MCF 10A (cell line): ENCODE data around the gene SMTNL1. TPM values are rescaled to one million over a fixed set of nuclear protein-coding genes. Genes with fewer than 3 reads are reported as not detected.

Experiments
- BruUV-seq: library from RNA; stranded (reverse); fragments of 400-500 nt; replicated peaks from 2 replicates; lab custom pipeline; 2021; lab: Mats Ljungman, UMichigan
- CTCF ChIA-PET: fragments of 300-600 bp; sonication (Branson Sonifier 250); formaldehyde crosslinking; extraction: SDS; loops from one replicate; lab custom pipeline; 2021; ENCODE audit warnings: antibody characterized with exemption, inconsistent platforms; lab: Yijun Ruan, JAX
- POLR2A ChIA-PET: fragments of 300-600, 350-650 bp; sonication (Branson Sonifier 250); formaldehyde crosslinking; extraction: SDS; loops from one replicate; lab custom pipeline; 2020; ENCODE audit warnings: antibody characterized with exemption, inconsistent platforms; lab: Yijun Ruan, JAX
- DNase-seq: peaks from one replicate; pipeline ENCODE4 v3.0.0-alpha.2; 2018; ENCODE audit not compliant: unreplicated experiment
- H3K27ac Mint-ChIP-seq: one replicate; pipeline ENCODE4 v1.8.0; 2022; ENCODE audit warnings: mild to moderate bottlenecking, low read depth, mixed read lengths; ENCODE audit not compliant: unreplicated experiment
- H3K27me3 Mint-ChIP-seq: one replicate; pipeline ENCODE4 v1.8.0; 2022; ENCODE audit warnings: mixed read lengths; ENCODE audit not compliant: insufficient read depth, unreplicated experiment
- H3K36me3 Mint-ChIP-seq: one replicate; pipeline ENCODE4 v1.8.0; 2022; ENCODE audit warnings: mild to moderate bottlenecking, moderate library complexity, mixed read lengths; ENCODE audit not compliant: insufficient read depth, unreplicated experiment
- H3K4me1 Mint-ChIP-seq: one replicate; pipeline ENCODE4 v1.8.0; 2022; ENCODE audit warnings: mixed read lengths; ENCODE audit not compliant: insufficient read depth, unreplicated experiment
- H3K4me3 Mint-ChIP-seq: one replicate; pipeline ENCODE4 v1.8.0; 2022; ENCODE audit warnings: mild to moderate bottlenecking, moderate library complexity, mixed read lengths; ENCODE audit not compliant: unreplicated experiment
- H3K9me3 Mint-ChIP-seq: one replicate; pipeline ENCODE4 v1.8.0; 2022; ENCODE audit warnings: mixed read lengths; ENCODE audit not compliant: unreplicated experiment
- intact Hi-C: fragments of 100-400 bp; cut with micrococcal nuclease; formaldehyde crosslinking; loops from 2 replicates; pipeline ENCODE4 v1.14.1; 2022
- total RNA-seq: library from RNA; stranded (reverse); gene quantifications from 2 replicates; pipeline ENCODE4 v1.2.3, GENCODE V29; 2022
- TF ChIP-seq, protein P1 (sequence below): fragments of 200-600 bp; IDR thresholded peaks from one replicate; pipeline ENCODE4 v1.8.0; 2022; ENCODE audit warnings: antibody characterized with exemption, mild to moderate bottlenecking; ENCODE audit not compliant: unreplicated experiment

Gene SMTNL1
- total RNA-seq, 1 experiment from 2014 or later: not detected

- peaks cover 14% of the 10 kb centered on the region for H3K4me1 Mint-ChIP-seq
- ChIA-PET POLR2A (interaction anchor here (0.7 kb wide), 1 partner anchor 8 kb away, joined by 4 read pairs; no protein-coding TSS in a partner anchor), CTCF (interaction anchor here (0.5 to 9.2 kb wide), 8 partner anchors 9 to 149 kb away, joined by 3 to 212 read pairs (median 3); partner anchors contain the start of genes RTN4RL2 and TIMM10)
- no TSS peak for BruUV-seq
- H3K9me3 Mint-ChIP-seq: no peaks in the 10 kb centered on the region
- H3K36me3 Mint-ChIP-seq: no peaks in the 10 kb centered on the region
- intact Hi-C loops: no loop called here
- TF ChIP-seq, protein P1, sequence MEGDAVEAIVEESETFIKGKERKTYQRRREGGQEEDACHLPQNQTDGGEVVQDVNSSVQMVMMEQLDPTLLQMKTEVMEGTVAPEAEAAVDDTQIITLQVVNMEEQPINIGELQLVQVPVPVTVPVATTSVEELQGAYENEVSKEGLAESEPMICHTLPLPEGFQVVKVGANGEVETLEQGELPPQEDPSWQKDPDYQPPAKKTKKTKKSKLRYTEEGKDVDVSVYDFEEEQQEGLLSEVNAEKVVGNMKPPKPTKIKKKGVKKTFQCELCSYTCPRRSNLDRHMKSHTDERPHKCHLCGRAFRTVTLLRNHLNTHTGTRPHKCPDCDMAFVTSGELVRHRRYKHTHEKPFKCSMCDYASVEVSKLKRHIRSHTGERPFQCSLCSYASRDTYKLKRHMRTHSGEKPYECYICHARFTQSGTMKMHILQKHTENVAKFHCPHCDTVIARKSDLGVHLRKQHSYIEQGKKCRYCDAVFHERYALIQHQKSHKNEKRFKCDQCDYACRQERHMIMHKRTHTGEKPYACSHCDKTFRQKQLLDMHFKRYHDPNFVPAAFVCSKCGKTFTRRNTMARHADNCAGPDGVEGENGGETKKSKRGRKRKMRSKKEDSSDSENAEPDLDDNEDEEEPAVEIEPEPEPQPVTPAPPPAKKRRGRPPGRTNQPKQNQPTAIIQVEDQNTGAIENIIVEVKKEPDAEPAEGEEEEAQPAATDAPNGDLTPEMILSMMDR: no peak
- DNase-seq: no peak
- no peak overlapping the region for H3K27ac Mint-ChIP-seq
- H3K4me3 Mint-ChIP-seq: no peak overlapping the region
- H3K27me3 Mint-ChIP-seq: no peaks in the 10 kb centered on the region
Measured at GRCh38 chr11:57497303-57498247, 39.8 kb upstream of the SMTNL1 start.

DNA sequence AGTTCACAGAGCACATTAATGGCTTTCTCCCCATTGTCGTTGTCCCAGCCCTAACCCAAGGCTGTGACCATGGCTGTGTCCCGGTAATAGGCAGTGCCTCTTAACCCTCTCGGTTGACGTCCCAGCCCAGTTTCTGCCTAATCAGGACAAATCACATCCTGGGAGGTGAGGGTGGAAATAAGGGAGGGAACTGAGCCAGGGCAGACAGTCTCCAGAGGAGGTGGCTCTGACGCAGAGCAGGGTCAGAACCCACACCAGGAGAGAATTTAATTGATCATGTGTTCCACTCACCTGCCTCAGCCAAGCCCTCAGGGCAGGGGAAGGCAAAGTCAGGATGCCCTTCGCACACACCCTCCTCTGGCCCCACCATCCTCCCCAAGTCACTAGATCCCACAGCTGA, 38.9 kb upstream of the SMTNL1 start:
- Mint-ChIP-seq H3K9me3 (no peaks in the 10 kb centered on the region), H3K27me3 (no peaks in the 10 kb centered on the region), H3K27ac (no peak overlapping the region), H3K36me3 (no peaks in the 10 kb centered on the region), H3K4me3 (no peak overlapping the region), H3K4me1 (peaks cover 11% of the 10 kb centered on the region)
- DNase-seq: no peak
- ChIA-PET CTCF (interaction anchor here (2.2 to 9.2 kb wide), 2 partner anchors 10 to 29 kb away, joined by 8 to 212 read pairs; partner anchors contain the start of gene TIMM10), POLR2A (no interaction called here)
- BruUV-seq: no TSS peak
- intact Hi-C loops: no loop called here
- TF ChIP-seq, protein P1: no peak

GRCh38 chr11:57499413-57499982, 37.9 kb upstream of the SMTNL1 start:
- Mint-ChIP-seq H3K27me3 (no peaks in the 10 kb centered on the region), H3K9me3 (no peaks in the 10 kb centered on the region), H3K36me3 (no peaks in the 10 kb centered on the region), H3K27ac (peak overlapping the region; percentile 35), H3K4me3 (peak overlapping the region; percentile 35), H3K4me1 (peaks cover 8% of the 10 kb centered on the region)
- ChIA-PET POLR2A (interaction anchor here (0.5 kb wide), 1 partner anchor 147 kb away, joined by 3 read pairs; no protein-coding TSS in a partner anchor), CTCF (interaction anchor here (0.6 to 9.2 kb wide), 2 partner anchors 28 to 40 kb away, joined by 4 to 212 read pairs; partner anchors contain the start of gene TIMM10)
- TF ChIP-seq, protein P1: no peak
- intact Hi-C loops: no loop called here
- peak; percentile 91 for DNase-seq
- BruUV-seq: no TSS peak
